Hepatocyte (in vitro differentiated cells): ENCODE results near the gene GJA5.

Experiments used
- CTCF ChIP-seq: fragments of 200-600 bp; sonication (generic); IDR thresholded peaks from 2 replicates; pipeline ENCODE4 v1.5.1; 2016; ENCODE audit warnings: antibody characterized with exemption, mild to moderate bottlenecking; ENCODE audit not compliant: poor library complexity
- EZH2phosphoT487 ChIP-seq: fragments of 200-600 bp; sonication (generic); IDR thresholded peaks from one replicate; pipeline ENCODE4 v1.6.1; 2018; ENCODE audit warnings: antibody characterized with exemption, mild to moderate bottlenecking, low read depth, moderate library complexity; ENCODE audit not compliant: unreplicated experiment, severe bottlenecking

- TF ChIP-seq CTCF (no peak), EZH2phosphoT487 (no peak)
Observed at GRCh38 chr1:147768582-147768981, 8.2 kb upstream of the GJA5 start.
